Heart left ventricle (tissue), 16 donors: ENCODE measurements around the gene RBMS3. TPM values are rescaled to one million over a fixed set of nuclear protein-coding genes. Genes with fewer than 3 reads are reported as not detected.

Experiments
- ATAC-seq, 4 donors: fragments of 200-7000 bp; cut with Tn5 transposase; one replicate each; pipeline ENCODE4 v1.9.1; 2020 to 2022; ENCODE audit warnings: moderate library complexity in 4 of 4, mild to moderate bottlenecking in 3 of 4, moderate number of reproducible peaks in 1 of 4
- DNase-seq, 5 donors: peaks; one replicate each; pipeline ENCODE4 v3.0.0-alpha.2; 2020
- H3K27ac ChIP-seq, 12 donors: fragments of 200-600 bp; sonication (generic) in 4 of 12; one replicate each; pipeline versions ENCODE4 v1.5.0 to v1.8.0; 2016 to 2022; ENCODE audit warnings: mild to moderate bottlenecking in 2 of 12
- H3K27me3 ChIP-seq, 9 donors: fragments of 200-600 bp; sonication (generic) in 2 of 9; one replicate each; pipeline versions ENCODE4 v1.5.1 to v1.8.0; 2016 to 2022; ENCODE audit warnings: mild to moderate bottlenecking in 3 of 9
- H3K36me3 ChIP-seq, 9 donors: fragments of 200-600 bp; sonication (generic) in 2 of 9; one replicate each; pipeline versions ENCODE4 v1.5.0 to v1.8.0; 2018 to 2022; ENCODE audit warnings: mild to moderate bottlenecking in 2 of 9
- H3K4me1 ChIP-seq, 12 donors: fragments of 200-600 bp; sonication (generic) in 4 of 12; one replicate each; pipeline versions ENCODE4 v1.5.0 to v1.8.0; 2016 to 2022; ENCODE audit warnings: mild to moderate bottlenecking in 3 of 12
- H3K4me3 ChIP-seq, 12 donors: fragments of 200-600 bp; sonication (generic) in 4 of 12; one replicate each; pipeline versions ENCODE4 v1.5.0 to v1.8.0; 2017 to 2022; ENCODE audit warnings: mild to moderate bottlenecking in 9 of 12, moderate library complexity in 4 of 12
- H3K9me3 ChIP-seq, 12 donors: fragments of 200-600 bp; sonication (generic) in 4 of 12; one replicate each; pipeline versions ENCODE4 v1.5.0 to v1.8.0; 2016 to 2022; ENCODE audit warnings: mild to moderate bottlenecking in 1 of 12
- POLR2A ChIP-seq, 2 donors: fragments of 450-650 bp; IDR thresholded peaks; one replicate each; pipeline ENCODE4 v1.6.1; 2017; ENCODE audit warnings: antibody characterized with exemption in 2 of 2, mild to moderate bottlenecking in 2 of 2, moderate library complexity in 2 of 2
- WGBS, 4 donors: extraction: QIAGEN DNeasy Blood & Tissue Kit in 2 of 4; methylation state at CpG; one replicate each; pipeline versions ENCODE4 v1.1.5 to v1.1.7; 2013 to 2018; 5-methylcytosine and 5-hydroxymethylcytosine counted together
- intact Hi-C, 10 donors: fragments of 100-400 bp; cut with DNase I; formaldehyde crosslinking; loops; one replicate each; pipeline versions ENCODE4 v1.11.1 to v1.14.2; 2022
- polyA plus RNA-seq, 2 donors: library from polyadenylated mRNA; stranded (reverse); fragments of 200-250 nt; gene quantifications; one replicate each; pipeline ENCODE4 v1.2.3, GENCODE V29; 2013
- total RNA-seq, 9 donors: library from RNA; depleted of rRNA in 2 of 9; stranded (reverse); fragments of >200 nt in 2 of 9; fragmentation: NEBNext Ultra II Directional in 3 of 9; extraction: Animal tissue kit (Norgen Biotek cat#: 25700) in 3 of 9; gene quantifications; one replicate each; pipeline versions ENCODE4 v1.1.0 to v1.2.4, GENCODE V29; 2016 to 2023
- TF ChIP-seq, protein P1 (sequence below), 12 donors: fragments of 200-600 bp; sonication (generic) in 4 of 12; IDR thresholded peaks; one replicate each; pipeline versions ENCODE4 v1.5.0 to v1.8.0; 2018 to 2022; ENCODE audit warnings: antibody characterized with exemption in 12 of 12, mild to moderate bottlenecking in 5 of 12
- donor health status: ischemic (EF 13 %, LVEDD 7.1; RV severe dilation, severe dysfunction).
- donor health status: healthy with polysubstance abuse.
- donor health status: DM: no; HTN: yes; CAD: no.
- donor health status: DM: no; HTN: no; CAD: no.
- donor health status: ischemic (EF 25% LVEDD 6.9; RV normal size, moderate dysfunction).
- donor health status: ischemic (EF 25% LVEDD 5.7; RV mildly dilated, moderate dysfunction).
- donor health status: healthy.
- donor health status: DM: yes; HTN: yes; CAD: no.
- donor health status: ischemic (EF 35%, LVEDD 5.7; RV mildly dilated, moderate dysfunction).
- donor health status: nonischemic (EF 11% LVEDD 7.7; RV severe dilation, severe dysfunction).
- donor health status: DM: yes; HTN: yes; CAD: no.
- donor health status: PGD.
- donor health status: ischemic (EF 29% LVEDD 5.4; RV normal size, mild dysfunction).
- donor health status: nonischemic (EF 23%, LVEDD 6.1; RV moderate dilation, normal function).

RBMS3 gene
- total and polyA plus RNA-seq, 11 donors: 4.8 to 35.6 (median 26.1) TPM

DNA sequence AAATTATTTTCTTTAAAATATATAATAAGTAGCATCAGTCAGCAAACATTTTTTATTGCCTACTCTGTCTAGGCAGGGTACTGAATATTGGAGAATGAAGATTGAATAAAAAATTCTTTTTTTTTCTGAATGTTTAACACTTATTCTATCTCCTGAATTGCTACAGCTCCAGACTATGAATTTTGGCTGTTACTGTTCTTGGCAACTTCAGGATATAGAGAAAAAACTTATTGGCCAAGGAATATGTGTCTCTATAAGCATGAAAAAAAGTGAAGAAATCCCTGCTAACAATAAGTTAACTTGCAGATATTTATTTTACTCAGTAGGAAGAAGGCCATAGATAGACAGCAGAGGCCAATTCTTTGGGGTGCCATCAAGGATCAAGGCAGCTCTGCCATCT is 309.6 kb downstream of the RBMS3 start:
- intact Hi-C loops: no loop called here
- H3K27ac ChIP-seq: no peak overlapping the region
- H3K4me3 ChIP-seq: no peak overlapping the region
- H3K4me1 ChIP-seq: peaks cover 0 to 23% (median 3%) of the 10 kb centered on the region in 12 donors
- TF ChIP-seq, protein P1, sequence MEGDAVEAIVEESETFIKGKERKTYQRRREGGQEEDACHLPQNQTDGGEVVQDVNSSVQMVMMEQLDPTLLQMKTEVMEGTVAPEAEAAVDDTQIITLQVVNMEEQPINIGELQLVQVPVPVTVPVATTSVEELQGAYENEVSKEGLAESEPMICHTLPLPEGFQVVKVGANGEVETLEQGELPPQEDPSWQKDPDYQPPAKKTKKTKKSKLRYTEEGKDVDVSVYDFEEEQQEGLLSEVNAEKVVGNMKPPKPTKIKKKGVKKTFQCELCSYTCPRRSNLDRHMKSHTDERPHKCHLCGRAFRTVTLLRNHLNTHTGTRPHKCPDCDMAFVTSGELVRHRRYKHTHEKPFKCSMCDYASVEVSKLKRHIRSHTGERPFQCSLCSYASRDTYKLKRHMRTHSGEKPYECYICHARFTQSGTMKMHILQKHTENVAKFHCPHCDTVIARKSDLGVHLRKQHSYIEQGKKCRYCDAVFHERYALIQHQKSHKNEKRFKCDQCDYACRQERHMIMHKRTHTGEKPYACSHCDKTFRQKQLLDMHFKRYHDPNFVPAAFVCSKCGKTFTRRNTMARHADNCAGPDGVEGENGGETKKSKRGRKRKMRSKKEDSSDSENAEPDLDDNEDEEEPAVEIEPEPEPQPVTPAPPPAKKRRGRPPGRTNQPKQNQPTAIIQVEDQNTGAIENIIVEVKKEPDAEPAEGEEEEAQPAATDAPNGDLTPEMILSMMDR (IDR thresholded peaks at IDR 0.05): no peak
- H3K36me3 ChIP-seq: no peaks in the 10 kb centered on the region
- ATAC-seq (no peak), DNase-seq (no peak)
- no peaks in the 10 kb centered on the region for H3K9me3 ChIP-seq
- no peaks in the 10 kb centered on the region for H3K27me3 ChIP-seq

DNA sequence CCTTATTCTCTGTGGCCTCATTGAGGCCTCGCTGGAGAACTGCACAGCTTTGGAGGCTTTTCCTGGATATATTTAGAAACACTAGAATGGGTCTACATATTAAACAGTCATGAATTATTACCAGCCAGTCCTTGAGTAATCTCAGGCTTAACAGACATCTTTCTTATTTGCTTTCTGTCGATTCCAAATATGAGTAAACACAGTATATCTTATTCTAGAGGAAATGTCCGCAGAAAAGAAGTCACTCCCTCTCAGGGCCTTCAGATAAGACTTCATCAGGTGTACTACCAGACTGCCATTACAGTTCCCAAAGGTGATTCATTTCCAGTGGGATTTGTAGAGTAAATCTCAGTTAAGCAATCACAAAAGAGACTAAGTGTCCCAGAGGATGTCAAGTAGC is 310.7 kb downstream of the RBMS3 start:
- WGBS, 4 donors: 78 to 91% (median 81%) methylated on average over 3 of the region's 3 CpGs
- TF ChIP-seq, protein P1 (IDR thresholded peaks at IDR 0.05): no peak
- no peak for TF ChIP-seq POLR2A (IDR thresholded peaks at IDR 0.05)

DNA sequence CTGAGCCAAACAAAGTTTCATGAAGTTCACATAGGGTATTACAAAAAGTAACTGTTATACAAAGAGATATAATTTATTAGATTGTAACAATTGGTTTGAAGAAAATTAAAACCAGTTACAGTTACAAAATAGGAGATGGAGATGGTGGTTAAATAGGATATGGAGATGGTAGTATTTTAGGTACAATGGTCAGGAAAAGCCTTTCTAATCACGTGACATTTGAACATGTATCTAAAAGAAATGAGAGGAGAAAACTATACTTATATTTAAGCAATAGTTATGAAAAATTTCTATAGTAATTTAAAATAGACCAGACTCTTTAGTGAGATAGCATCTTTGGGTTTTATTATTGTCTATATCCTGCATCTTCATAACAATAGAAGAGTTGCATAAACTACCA is 312.9 kb downstream of the RBMS3 start:
- no peak overlapping the region for H3K27ac ChIP-seq
- ATAC-seq (no peak), DNase-seq (no peak)
- no peak for TF ChIP-seq POLR2A (IDR thresholded peaks at IDR 0.05)
- TF ChIP-seq, protein P1 (IDR thresholded peaks at IDR 0.05): no peak
- intact Hi-C loops: no loop called here
- H3K9me3 ChIP-seq: no peaks in the 10 kb centered on the region
- H3K27me3 ChIP-seq: no peaks in the 10 kb centered on the region
- peaks cover 0 to 32% (median 9%) of the 10 kb centered on the region in 12 donors for H3K4me1 ChIP-seq
- H3K36me3 ChIP-seq: no peaks in the 10 kb centered on the region
- no peak overlapping the region for H3K4me3 ChIP-seq
- 87 to 95% (median 91%) methylated on average over 1 of the region's 1 CpG for WGBS, 4 donors

More for the DNA sequence above, 310.7 kb downstream of the RBMS3 start:
- Histone ChIP-seq H3K27ac (no peak overlapping the region), H3K4me1 (peaks cover 0 to 23% (median 3%) of the 10 kb centered on the region in 12 donors), H3K9me3 (no peaks in the 10 kb centered on the region), H3K4me3 (no peak overlapping the region), H3K27me3 (no peaks in the 10 kb centered on the region), H3K36me3 (no peaks in the 10 kb centered on the region)
- DNase-seq (no peak), ATAC-seq (peak in 1 of 4 donors; percentile 41)
- intact Hi-C loops: no loop called here

DNA sequence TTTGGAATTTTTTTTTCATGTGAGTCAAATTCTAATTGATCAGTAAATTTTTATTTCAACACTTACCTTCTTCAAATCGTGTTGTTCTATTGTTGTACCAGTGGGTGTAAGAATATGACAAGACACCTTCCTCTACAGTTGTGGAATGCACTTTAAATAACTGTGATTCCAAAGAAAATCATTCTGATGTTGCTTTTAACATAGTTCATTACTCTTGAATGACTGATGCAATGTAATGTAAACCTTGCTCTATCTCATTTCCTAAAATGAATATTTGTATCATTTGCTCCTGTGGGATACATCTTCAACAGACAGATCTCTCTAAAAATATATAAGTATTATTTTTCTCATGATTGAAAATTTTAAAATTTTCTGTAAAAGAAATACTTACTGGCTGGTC is 313.4 kb downstream of the RBMS3 start:
- Histone ChIP-seq H3K4me1 (peaks cover 0 to 32% (median 9%) of the 10 kb centered on the region in 12 donors), H3K9me3 (no peaks in the 10 kb centered on the region), H3K36me3 (no peaks in the 10 kb centered on the region), H3K27me3 (no peaks in the 10 kb centered on the region), H3K4me3 (no peak overlapping the region), H3K27ac (no peak overlapping the region)
- TF ChIP-seq POLR2A (IDR thresholded peaks at IDR 0.05): no peak
- TF ChIP-seq, protein P1 (IDR thresholded peaks at IDR 0.05): no peak
- WGBS, 4 donors: 77 to 86% (median 79%) methylated on average over 1 of the region's 1 CpG
- ATAC-seq: no peak
- intact Hi-C loops: no loop called here
- no peak for DNase-seq
